PC-3 (cell line): ENCODE results near the gene ATP8A1. TPM values are rescaled to one million over a fixed set of nuclear protein-coding genes. Genes with fewer than 3 reads are reported as not detected.
"Not testable (repeated sequence)": the region's sequence is repeated elsewhere in the genome, so short reads cannot be mapped to it uniquely, and the experiment has no call there.

Experiments
- ATAC-seq: fragments of 200-7000 bp; cut with Tn5 transposase; 2 replicates; pipeline ENCODE4 v1.9.1; 2020; ENCODE audit warnings: mild to moderate bottlenecking, moderate library complexity
- BruUV-seq: library from RNA; stranded (reverse); fragments of 400-500 nt; replicated peaks from 2 replicates; lab custom pipeline; 2021; lab: Mats Ljungman, UMichigan
- CTCF ChIA-PET: fragments of 300-600 bp; sonication (Branson Sonifier 250); formaldehyde crosslinking; loops from one replicate; lab custom pipeline; 2022; ENCODE audit warnings: antibody characterized with exemption; lab: Charles Lee
- POLR2A ChIA-PET: fragments of 300-600 bp; sonication (Branson Sonifier 250); formaldehyde crosslinking; loops from one replicate; lab custom pipeline; 2022; ENCODE audit warnings: antibody characterized with exemption; ENCODE audit not compliant: unreplicated experiment; lab: Charles Lee
- DNase-seq: peaks from one replicate; pipeline ENCODE4 v3.0.0-alpha.2; 2015
- H2AFZ ChIP-seq: fragments of 300-600 bp; sonication (generic); 2 replicates; pipeline ENCODE4 v1.6.0; 2016; ENCODE audit warnings: antibody characterized with exemption, low read length
- H3F3A ChIP-seq: fragments of 300-600 bp; sonication (generic); one replicate; pipeline ENCODE4 v1.6.0; 2017; ENCODE audit warnings: antibody characterized with exemption, low read length, control low read depth, mild to moderate bottlenecking; ENCODE audit not compliant: unreplicated experiment
- H3K27ac ChIP-seq: fragments of 300-600 bp; sonication (generic); 2 replicates; pipeline ENCODE4 v1.5.1; 2016; ENCODE audit warnings: mild to moderate bottlenecking, low read length
- H3K27me3 ChIP-seq: fragments of 300-600 bp; sonication (generic); 2 replicates; pipeline ENCODE4 v1.6.1; 2016; ENCODE audit warnings: low read length, mixed read lengths
- H3K36me3 ChIP-seq: fragments of 300-600 bp; sonication (generic); 2 replicates; pipeline ENCODE4 v1.6.1; 2016; ENCODE audit warnings: low read depth, mixed run types, low read length, mixed read lengths
- H3K4me1 ChIP-seq: fragments of 300-600 bp; sonication (generic); 2 replicates; pipeline ENCODE4 v1.5.1; 2016; ENCODE audit warnings: low read length; ENCODE audit not compliant: insufficient read depth
- H3K4me2 ChIP-seq: fragments of 300-600 bp; sonication (generic); 2 replicates; pipeline ENCODE4 v1.6.0; 2016; ENCODE audit warnings: low read length
- H3K4me3 ChIP-seq: fragments of 300-600 bp; sonication (generic); 2 replicates; pipeline ENCODE4 v1.5.1; 2016; ENCODE audit warnings: mild to moderate bottlenecking, low read length, mixed read lengths
- H3K79me2 ChIP-seq: fragments of 300-600 bp; sonication (generic); 2 replicates; pipeline ENCODE4 v1.6.1; 2017; ENCODE audit warnings: low read length, mixed read lengths
- H3K9ac ChIP-seq: fragments of 300-600 bp; sonication (generic); 2 replicates; pipeline ENCODE4 v1.6.0; 2016; ENCODE audit warnings: mild to moderate bottlenecking, low read length
- H3K9me2 ChIP-seq: fragments of 300-600 bp; sonication (generic); replicated peaks from 2 replicates; pipeline ENCODE4 v1.6.1; 2016; ENCODE audit warnings: mixed run types, low read length, mixed read lengths
- H3K9me3 ChIP-seq: fragments of 300-600 bp; sonication (generic); 2 replicates; pipeline ENCODE4 v1.6.1; 2016; ENCODE audit warnings: low read length, mixed read lengths
- H4K20me1 ChIP-seq: fragments of 300-600 bp; sonication (generic); 2 replicates; pipeline ENCODE4 v1.6.1; 2016; ENCODE audit warnings: low read length, mixed read lengths
- CTCF ChIP-seq: fragments of 300-600 bp; sonication (generic); conservative IDR thresholded peaks from 2 replicates; pipeline ENCODE4 v1.5.1; 2017; ENCODE audit warnings: antibody characterized with exemption, low read depth, mild to moderate bottlenecking, low read length
- EZH2 ChIP-seq: fragments of 300-600 bp; sonication (generic); IDR thresholded peaks from one replicate; pipeline ENCODE4 v1.6.1; 2017; ENCODE audit warnings: antibody characterized with exemption, mild to moderate bottlenecking, low read length; ENCODE audit not compliant: unreplicated experiment
- EZH2phosphoT487 ChIP-seq: fragments of 300-600 bp; sonication (generic); IDR thresholded peaks from 2 replicates; pipeline ENCODE4 v1.6.1; 2018; ENCODE audit warnings: mild to moderate bottlenecking, antibody characterized with exemption, low read length, borderline replicate concordance
- intact Hi-C: fragments of 100-400 bp; cut with micrococcal nuclease; formaldehyde crosslinking; loops from 2 replicates; pipeline ENCODE4 v1.9.0; 2023
- total RNA-seq: library from RNA; depleted of rRNA; stranded (reverse); fragments of >200 nt; gene quantifications from 2 replicates; pipeline ENCODE4 v1.2.3, GENCODE V29; 2014

The ATP8A1 gene
- total RNA-seq, 1 experiment from 2014 or later, result 3.9 TPM

GRCh38 chr4:42703813-42704212 lies 46.9 kb upstream of the ATP8A1 start:
- H4K20me1 ChIP-seq, result no peaks in the 10 kb centered on the region
- no peak overlapping the region for H3K4me2 ChIP-seq
- H3K9ac ChIP-seq, result no peak overlapping the region
- H2AFZ ChIP-seq, result no peak overlapping the region
- TF ChIP-seq EZH2phosphoT487 (no peak), EZH2 (no peak), CTCF (no peak)
- H3K4me1 ChIP-seq, result peaks cover 4% of the 10 kb centered on the region; the same call in 1 of the 2 replicates
- ChIA-PET CTCF (no interaction called here), POLR2A (no interaction called here)
- no TSS peak for BruUV-seq
- intact Hi-C loops, result no loop called here
- H3K9me2 ChIP-seq, result no peaks in the 10 kb centered on the region
- H3K27ac ChIP-seq, result no peak overlapping the region
- no peak for DNase-seq
- H3K27me3 ChIP-seq, result no peaks in the 10 kb centered on the region
- H3K9me3 ChIP-seq, result no peaks in the 10 kb centered on the region
- no peak overlapping the region for H3K4me3 ChIP-seq
- no peak for ATAC-seq
- H3K36me3 ChIP-seq, result no peaks in the 10 kb centered on the region
- H3K79me2 ChIP-seq, result no peaks in the 10 kb centered on the region
- H3F3A ChIP-seq, result no peaks in the 10 kb centered on the region

- intact Hi-C loops, result no loop called here
Measured at GRCh38 chr4:42702895-42703294, 46.0 kb upstream of the ATP8A1 start.

GRCh38 chr4:42701780-42702179 lies 44.9 kb upstream of the ATP8A1 start:
- POLR2A ChIA-PET, DNase-seq, H3K27ac ChIP-seq, H3K4me2 ChIP-seq, H3K9ac ChIP-seq, H3F3A ChIP-seq, ATAC-seq, H3K9me3 ChIP-seq, H3K4me1 ChIP-seq, H3K4me3 ChIP-seq, H3K9me2 ChIP-seq, H3K27me3 ChIP-seq, H3K36me3 ChIP-seq, CTCF ChIA-PET, BruUV-seq, H4K20me1 ChIP-seq, H3K79me2 ChIP-seq, H2AFZ ChIP-seq, intact Hi-C loops: not testable (repeated sequence)

More at GRCh38 chr4:42702895-42703294, 46.0 kb upstream of the ATP8A1 start:
- Histone ChIP-seq H3K36me3 (no peaks in the 10 kb centered on the region), H3K4me1 (no peaks in the 10 kb centered on the region), H3K79me2 (no peaks in the 10 kb centered on the region), H3K9ac (no peak overlapping the region), H3K27ac (no peak overlapping the region), H3K4me2 (no peak overlapping the region), H2AFZ (no peak overlapping the region), H3F3A (no peaks in the 10 kb centered on the region), H3K9me3 (no peaks in the 10 kb centered on the region), H4K20me1 (no peaks in the 10 kb centered on the region), H3K27me3 (no peaks in the 10 kb centered on the region), H3K4me3 (no peak overlapping the region), H3K9me2 (no peaks in the 10 kb centered on the region)
- ATAC-seq, result no peak
- BruUV-seq, result no TSS peak
- no peak for TF ChIP-seq EZH2phosphoT487
- ChIA-PET CTCF (no interaction called here), POLR2A (no interaction called here)
- DNase-seq, result no peak

GRCh38 chr4:42690537-42690936 lies 33.6 kb upstream of the ATP8A1 start:
- Histone ChIP-seq H3K9ac (no peak overlapping the region), H3K9me2 (no peaks in the 10 kb centered on the region), H4K20me1 (no peaks in the 10 kb centered on the region), H3F3A (no peaks in the 10 kb centered on the region), H2AFZ (no peak overlapping the region), H3K36me3 (no peaks in the 10 kb centered on the region), H3K9me3 (no peaks in the 10 kb centered on the region), H3K4me1 (no peaks in the 10 kb centered on the region), H3K79me2 (no peaks in the 10 kb centered on the region), H3K27me3 (0 out of 2 replicates have a peak, but pooled peaks cover 11% of the 10 kb centered on the region), H3K4me3 (no peak overlapping the region), H3K4me2 (no peak overlapping the region), H3K27ac (no peak overlapping the region)
- intact Hi-C loops, result no loop called here
- ATAC-seq, result no peak
- CTCF ChIA-PET, result no interaction called here
- DNase-seq, result no peak
- BruUV-seq, result no TSS peak
- TF ChIP-seq CTCF, result no peak
- no peak for TF ChIP-seq EZH2
- no peak for TF ChIP-seq EZH2phosphoT487
- POLR2A ChIA-PET, result no interaction called here
